Measurements from ENCODE around the gene UFSP2. TPM values are rescaled to one million over a fixed set of nuclear protein-coding genes. Genes with fewer than 3 reads are reported as not detected.

Gene UFSP2
- polyA plus RNA-seq, 1 donor (not counting 4 experiments of a cell fraction or from before 2014, with no cell fraction given): 41.7 TPM

- H3K4me3 ChIP-seq (ENCODE audit: control insufficient read depth in 2 of 3, extremely low read depth in 1 of 3, insufficient read depth in 2 of 3, low read depth in 1 of 3, low read length in 3 of 3): peak overlapping the region; percentile 63 to 72 (median 72)
- no peak overlapping the region for H3K27ac ChIP-seq (ENCODE audit: control insufficient read depth, insufficient read depth, low read length)
- no peaks in the 10 kb centered on the region for H3K79me2 ChIP-seq (ENCODE audit: control insufficient read depth, insufficient read depth, low read length)
- no peaks in the 10 kb centered on the region for H3K9me3 ChIP-seq (ENCODE audit: control insufficient read depth, low read depth, low read length)
- H3K4me1 ChIP-seq (ENCODE audit: control insufficient read depth, extremely low read depth, insufficient read depth, low read length): peaks cover 9% of the 10 kb centered on the region
- H3K9me1 ChIP-seq (ENCODE audit: control insufficient read depth, extremely low read depth, insufficient read depth, low read length): no peaks in the 10 kb centered on the region
- H3K36me3 ChIP-seq (ENCODE audit: control insufficient read depth in 2 of 2, extremely low read depth in 1 of 2, insufficient read depth in 2 of 2, low read length in 2 of 2): no peaks in the 10 kb centered on the region
- peak overlapping the region; percentile 50 for H3K9ac ChIP-seq (ENCODE audit: control insufficient read depth, extremely low read depth, insufficient read depth, low read length)
- no peak for FAIRE-seq
- H4K20me1 ChIP-seq (ENCODE audit: control insufficient read depth, extremely low read depth, insufficient read depth, low read length): no peaks in the 10 kb centered on the region
- no peak for DNase-seq (ENCODE audit: low read depth, low spot score)
- H3K27me3 ChIP-seq (ENCODE audit: control insufficient read depth, extremely low read depth, insufficient read depth, low read length): peaks cover 15% of the 10 kb centered on the region
- peak overlapping the region; percentile 87 for H3K4me2 ChIP-seq (ENCODE audit: control insufficient read depth, extremely low read depth, insufficient read depth, low read depth, low read length)
- dilution Hi-C loops (cut with MboI; ENCODE audit: extremely low pct_ligation_motif_present, low sequenced_read_pairs): no loop called here
- peak overlapping the region; percentile 84 for H2AFZ ChIP-seq (ENCODE audit: control insufficient read depth, low read length)
- TF ChIP-seq CTCF (optimal IDR thresholded peaks at IDR 0.05 in 1 of 3, IDR thresholded peaks at IDR 0.05 in 1 of 3, conservative IDR thresholded peaks at IDR 0.05 in 1 of 3; ENCODE audit: extremely low read depth in 1 of 3, insufficient read depth in 2 of 3, low read length in 3 of 3) (no peak), EZH2 (IDR thresholded peaks at IDR 0.05; ENCODE audit: low read length) (no peak)
Observed at GRCh38 chr4:185472103-185472542, 46.4 kb upstream of the UFSP2 start.

GRCh38 chr4:185471235-185472102 lies 45.7 kb upstream of the UFSP2 start, which contains the start of gene CCDC110:
Gene CCDC110 (minus strand): TSS chr4:185471733. CDS start chr4:185471683, 50 bp downstream.
- Histone ChIP-seq H3K27ac (ENCODE audit: control insufficient read depth, insufficient read depth, low read length) (no peak within 1 kb of the TSS), H3K9me1 (ENCODE audit: control insufficient read depth, extremely low read depth, insufficient read depth, low read length) (no peaks in the 10 kb centered on the region), H3K79me2 (ENCODE audit: control insufficient read depth, insufficient read depth, low read length) (no peaks in the 10 kb centered on the region), H3K36me3 (ENCODE audit: control insufficient read depth in 2 of 2, extremely low read depth in 1 of 2, insufficient read depth in 2 of 2, low read length in 2 of 2) (no peaks in the 10 kb centered on the region), H3K9ac (ENCODE audit: control insufficient read depth, extremely low read depth, insufficient read depth, low read length) (peak within 1 kb of the TSS; percentile 50), H3K4me3 (ENCODE audit: control insufficient read depth in 2 of 3, extremely low read depth in 1 of 3, insufficient read depth in 2 of 3, low read depth in 1 of 3, low read length in 3 of 3) (peak within 1 kb of the TSS; percentile 63 to 72 (median 72)), H3K4me2 (ENCODE audit: control insufficient read depth, extremely low read depth, insufficient read depth, low read depth, low read length) (peak within 1 kb of the TSS; percentile 95), H3K9me3 (ENCODE audit: control insufficient read depth, low read depth, low read length) (no peaks in the 10 kb centered on the region), H3K4me1 (ENCODE audit: control insufficient read depth, extremely low read depth, insufficient read depth, low read length) (peaks cover 9% of the 10 kb centered on the region), H2AFZ (ENCODE audit: control insufficient read depth, low read length) (peak within 1 kb of the TSS; percentile 84), H4K20me1 (ENCODE audit: control insufficient read depth, extremely low read depth, insufficient read depth, low read length) (no peaks in the 10 kb centered on the region), H3K27me3 (ENCODE audit: control insufficient read depth, extremely low read depth, insufficient read depth, low read length) (peaks cover 15% of the 10 kb centered on the region)
- dilution Hi-C loops (cut with MboI; ENCODE audit: extremely low pct_ligation_motif_present, low sequenced_read_pairs): no loop called here
- peak; percentile 65 for DNase-seq (ENCODE audit: low read depth, low spot score)
- no peak for FAIRE-seq
- TF ChIP-seq EZH2 (IDR thresholded peaks at IDR 0.05; ENCODE audit: low read length): peak; percentile 48
- TF ChIP-seq CTCF (optimal IDR thresholded peaks at IDR 0.05 in 1 of 3, IDR thresholded peaks at IDR 0.05 in 1 of 3, conservative IDR thresholded peaks at IDR 0.05 in 1 of 3; ENCODE audit: extremely low read depth in 1 of 3, insufficient read depth in 2 of 3, low read length in 3 of 3): peak in 2 of 3 experiments; percentile 53 to 74

Data from keratinocyte (primary cell).